TTC549 (cell line): ENCODE results near the gene CBFA2T3.

ENCODE experiments used
- FAIRE-seq: peaks from 2 replicates; lab custom pipeline; 2012; peaks lifted over from hg19 to GRCh38; lab: Jason Lieb, UNC

CBFA2T3 gene

DNA sequence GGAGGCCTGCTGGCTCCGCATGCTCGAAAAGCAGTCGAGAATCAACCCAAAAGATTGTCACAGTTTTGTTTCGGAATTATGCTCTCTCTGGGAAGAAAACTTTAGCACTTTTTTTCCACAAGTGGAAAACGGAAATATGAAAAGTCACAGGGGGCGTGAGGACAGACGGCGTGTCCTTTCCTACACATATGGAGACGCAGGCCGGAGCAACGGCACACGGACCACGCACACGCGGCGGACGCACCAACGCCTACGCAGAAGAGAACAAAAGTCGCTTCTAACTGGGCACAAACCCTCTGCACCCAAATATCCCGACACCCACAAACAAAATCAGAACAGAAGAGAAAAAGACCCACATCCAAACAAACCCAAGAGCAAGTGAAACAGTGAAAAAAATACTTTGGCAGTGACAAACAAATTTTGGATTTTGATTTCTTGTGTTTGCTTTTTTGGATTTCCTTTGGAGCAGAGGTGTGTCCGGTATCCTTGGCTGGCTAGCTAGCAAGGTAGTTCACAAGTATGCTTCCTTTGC lies 101.2 kb downstream of the CBFA2T3 start:
- FAIRE-seq = no peak

DNA sequence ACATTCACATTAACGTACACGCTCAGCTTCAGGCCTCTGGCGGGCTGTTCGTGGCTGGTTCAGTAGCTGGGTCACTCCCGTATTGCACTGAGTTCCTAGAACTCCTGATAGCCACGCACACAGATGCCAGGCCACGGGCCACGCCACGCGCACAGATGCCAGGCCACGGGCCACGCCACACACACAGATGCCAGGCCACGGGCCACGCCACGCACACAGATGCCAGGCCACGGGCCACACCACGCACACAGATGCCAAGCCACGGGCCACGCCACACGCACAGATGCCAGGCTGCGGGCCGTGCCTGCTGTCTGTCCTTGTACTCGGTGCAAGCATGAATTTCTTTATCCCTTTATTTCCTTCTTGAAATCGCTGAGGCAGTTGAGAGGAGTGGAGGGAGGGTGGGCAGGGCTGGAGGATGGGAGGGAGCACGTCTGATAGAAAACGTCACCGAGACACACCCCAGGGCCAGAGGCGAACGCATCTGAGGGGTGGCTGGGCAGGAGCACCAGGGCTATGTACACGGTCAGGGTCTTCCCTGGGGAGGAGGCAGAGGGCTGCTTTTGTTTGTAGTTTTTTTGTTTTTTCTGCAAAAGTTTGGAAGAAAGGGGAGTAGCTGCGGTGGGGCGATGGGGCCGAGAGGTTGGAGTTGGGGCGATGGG lies 101.9 kb downstream of the CBFA2T3 start:
- FAIRE-seq = no peak

DNA sequence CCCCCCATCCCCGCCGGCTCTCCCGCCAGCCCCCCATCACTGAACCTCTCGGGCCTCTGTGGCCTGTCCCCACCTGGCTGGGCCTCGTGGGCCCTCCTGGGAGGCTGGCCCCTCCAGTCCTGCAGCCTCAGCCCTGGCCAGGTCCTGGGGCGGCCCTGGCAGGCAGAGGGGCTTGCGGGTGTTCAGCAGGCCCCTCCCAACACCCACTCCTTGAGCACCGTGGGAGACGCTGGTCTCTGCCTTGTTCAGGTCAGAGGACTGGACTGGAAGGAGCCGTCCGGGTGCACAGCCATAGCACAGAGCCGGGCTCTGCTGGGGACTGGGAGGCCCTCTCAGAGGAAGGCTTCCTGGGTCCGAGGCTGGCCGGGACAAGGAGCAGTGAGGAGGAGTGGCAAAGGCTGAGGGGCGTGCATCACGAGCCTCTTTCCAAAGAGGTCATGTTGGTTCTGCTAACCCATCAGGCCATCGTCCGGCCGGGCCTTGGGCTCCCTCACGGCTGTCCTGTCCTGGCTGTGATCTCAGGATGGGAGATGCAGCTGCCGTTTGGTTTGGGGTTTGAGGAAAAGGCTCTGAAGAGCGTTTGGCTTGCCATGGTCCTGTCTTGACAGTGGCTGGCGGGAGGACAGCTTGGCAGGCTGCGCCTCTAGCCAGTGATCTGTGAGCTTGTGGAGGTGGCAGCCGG lies 104.2 kb downstream of the CBFA2T3 start:
- no peak for FAIRE-seq

DNA sequence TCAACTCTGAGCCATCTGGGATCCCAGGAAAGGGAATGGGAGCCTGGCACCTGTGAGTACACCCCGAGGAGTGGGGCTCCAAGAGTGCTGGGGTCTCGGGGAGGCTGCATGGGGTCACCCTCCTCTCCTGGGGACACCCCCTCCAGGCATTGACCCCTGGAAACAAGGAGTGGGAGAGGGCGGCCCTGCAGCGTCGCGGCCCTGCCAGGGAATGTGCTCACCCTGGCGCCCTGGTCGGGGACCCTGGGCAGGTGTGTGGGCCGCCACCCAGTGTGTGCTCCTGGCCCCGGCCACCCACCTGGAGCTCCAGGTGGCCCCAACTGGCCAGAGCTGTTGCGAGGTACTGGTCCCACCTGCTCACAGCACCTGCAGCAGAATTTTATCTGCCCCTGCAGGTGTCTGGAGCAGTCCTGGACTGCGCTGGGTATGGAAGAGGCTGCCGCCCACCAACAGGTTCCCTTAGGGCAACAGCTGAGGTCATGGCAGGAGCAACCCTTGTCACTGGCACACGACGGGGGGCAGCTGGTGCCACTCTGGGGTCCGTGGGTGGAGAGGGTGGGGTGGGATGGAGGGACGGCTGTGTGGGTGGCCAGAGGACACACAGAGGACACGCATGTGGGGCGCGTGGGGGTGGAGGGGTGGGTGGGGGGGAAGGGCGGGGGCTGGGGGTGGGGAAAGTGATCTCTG lies 105.1 kb downstream of the CBFA2T3 start:
- no peak for FAIRE-seq

DNA sequence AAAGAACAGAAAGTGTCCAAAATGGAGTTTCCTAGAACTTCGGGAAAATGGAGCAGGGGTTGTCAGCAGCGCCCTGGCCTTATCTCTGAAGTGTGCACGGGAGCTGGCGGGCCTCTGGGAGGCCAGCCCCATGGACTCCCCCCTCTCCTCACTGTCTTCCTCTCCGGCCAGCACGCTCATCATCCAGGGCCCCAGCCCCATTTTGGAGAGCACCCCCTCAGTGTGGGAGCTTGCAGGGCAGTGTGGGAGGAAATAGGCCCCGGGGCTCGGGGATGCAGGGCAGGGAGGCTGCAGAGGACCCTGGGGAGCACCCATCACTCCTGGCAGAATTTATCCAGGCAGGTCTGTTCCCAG lies 105.7 kb downstream of the CBFA2T3 start:
- FAIRE-seq = no peak

DNA sequence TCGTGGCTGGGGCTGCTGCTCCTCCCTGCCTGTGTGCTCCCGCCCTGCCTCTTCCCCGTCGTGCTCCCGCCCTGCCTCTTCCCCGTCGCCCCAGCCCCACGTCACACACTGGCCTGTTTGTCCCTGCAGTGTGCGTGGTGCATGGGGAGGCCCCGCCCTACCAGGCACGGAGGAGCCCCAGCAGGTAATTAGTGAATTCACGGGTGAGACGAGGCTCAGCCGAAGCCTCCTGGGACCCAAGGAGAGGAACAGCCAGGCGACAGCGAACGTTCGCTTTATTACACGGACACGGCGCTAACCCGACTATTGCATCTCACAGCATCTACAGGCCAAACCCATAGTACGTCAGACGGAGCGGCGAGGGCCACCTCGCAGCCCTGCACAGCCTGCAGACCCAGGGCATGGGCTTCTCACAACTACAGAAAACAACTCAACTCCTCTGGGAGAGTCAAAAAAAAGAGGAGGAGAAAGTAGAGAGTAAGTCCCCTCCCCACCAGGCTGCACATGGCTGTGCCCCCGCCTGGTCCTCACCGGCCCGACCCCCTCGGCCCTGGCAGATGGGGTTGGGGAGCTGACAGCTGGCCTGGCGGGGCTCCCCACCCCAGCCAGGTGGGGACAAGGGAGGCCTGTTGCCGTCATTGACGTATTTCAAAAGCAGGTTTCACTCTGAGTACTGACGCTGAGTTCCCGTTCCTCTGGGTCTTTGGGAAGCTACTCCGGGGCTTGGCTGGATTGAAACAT lies 106.2 kb downstream of the CBFA2T3 start:
- FAIRE-seq = no peak

DNA sequence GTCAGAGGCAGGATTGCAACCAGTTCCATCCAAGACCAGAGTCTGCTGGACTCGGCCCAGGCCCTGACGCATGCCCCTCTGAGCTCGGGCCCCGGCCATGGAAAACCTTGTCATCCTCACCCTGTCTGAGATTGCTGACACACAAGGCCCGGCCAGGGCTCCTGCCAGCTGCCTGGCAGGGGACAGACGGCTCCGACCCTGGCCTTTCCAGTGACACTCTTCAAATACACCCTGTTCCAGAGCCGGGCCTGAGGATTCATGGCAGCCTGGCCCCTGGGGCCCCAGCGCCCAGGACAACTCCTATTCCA lies 107.4 kb downstream of the CBFA2T3 start:
- no peak for FAIRE-seq

DNA sequence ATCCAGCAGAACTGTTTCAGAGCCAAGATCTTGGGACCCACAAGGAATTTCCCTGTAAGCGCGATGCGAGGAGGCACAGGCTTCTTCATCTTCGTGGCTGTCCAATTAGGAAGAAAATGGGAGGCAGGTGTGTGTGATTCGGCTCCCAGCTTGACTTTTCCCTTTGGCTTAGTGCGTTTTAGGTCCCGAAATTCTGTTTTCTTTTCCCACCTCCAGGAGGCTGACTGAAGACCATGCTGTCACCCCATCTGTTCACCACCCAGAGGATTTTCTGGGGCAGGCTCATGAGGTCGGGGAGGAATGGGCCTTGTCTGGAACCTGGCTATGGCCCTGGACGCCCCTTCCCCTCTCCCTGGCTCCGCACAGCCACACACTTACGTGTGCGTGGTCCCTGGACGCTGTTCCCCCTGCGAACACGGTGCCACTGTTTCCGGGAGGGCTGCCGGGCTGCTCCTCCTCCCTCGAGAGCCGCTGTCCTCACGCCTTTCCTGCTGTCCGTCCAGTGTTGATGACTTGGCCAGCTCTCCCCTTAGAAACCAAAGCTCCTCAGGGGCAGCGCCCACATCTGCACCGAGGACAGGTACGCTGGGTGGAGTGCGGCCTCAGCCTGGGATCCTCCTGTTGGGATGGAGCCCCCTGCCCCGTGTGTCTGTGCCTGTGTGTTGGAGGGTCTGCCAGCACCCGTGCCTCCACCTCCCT lies 107.9 kb downstream of the CBFA2T3 start:
- FAIRE-seq = no peak

DNA sequence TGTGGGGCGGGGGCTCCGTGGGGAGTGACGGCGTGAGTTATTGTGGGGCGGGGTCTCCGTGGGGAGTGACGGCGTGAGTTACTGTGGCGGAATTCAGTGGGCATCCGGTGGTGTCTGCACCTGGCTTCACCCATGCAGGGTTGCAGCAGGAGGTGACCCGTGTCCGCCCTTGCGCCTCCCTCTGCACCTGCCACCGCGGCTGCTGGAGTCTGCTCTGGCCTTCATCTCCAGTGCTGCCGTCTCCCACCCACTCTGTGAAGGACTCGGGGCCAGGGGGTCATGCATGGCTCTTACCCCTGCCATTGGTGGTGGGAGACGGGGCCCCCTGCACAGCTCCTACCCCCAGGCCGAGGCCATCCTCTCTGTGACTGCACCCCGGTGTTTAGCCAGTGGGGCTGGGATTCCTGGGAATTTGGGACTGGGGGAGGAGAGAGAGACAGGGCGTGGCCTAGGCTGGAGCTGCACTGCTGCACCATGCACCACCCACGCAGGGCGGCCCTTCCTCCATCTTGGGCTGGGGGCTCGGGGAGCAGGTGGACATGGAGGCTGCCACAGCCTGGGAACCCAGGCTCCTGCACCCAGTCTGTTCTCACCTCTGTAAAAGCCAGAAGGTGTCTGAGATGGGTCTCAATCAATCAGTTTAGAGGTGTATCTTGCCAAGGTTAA lies 109.3 kb downstream of the CBFA2T3 start:
- FAIRE-seq = no peak

DNA sequence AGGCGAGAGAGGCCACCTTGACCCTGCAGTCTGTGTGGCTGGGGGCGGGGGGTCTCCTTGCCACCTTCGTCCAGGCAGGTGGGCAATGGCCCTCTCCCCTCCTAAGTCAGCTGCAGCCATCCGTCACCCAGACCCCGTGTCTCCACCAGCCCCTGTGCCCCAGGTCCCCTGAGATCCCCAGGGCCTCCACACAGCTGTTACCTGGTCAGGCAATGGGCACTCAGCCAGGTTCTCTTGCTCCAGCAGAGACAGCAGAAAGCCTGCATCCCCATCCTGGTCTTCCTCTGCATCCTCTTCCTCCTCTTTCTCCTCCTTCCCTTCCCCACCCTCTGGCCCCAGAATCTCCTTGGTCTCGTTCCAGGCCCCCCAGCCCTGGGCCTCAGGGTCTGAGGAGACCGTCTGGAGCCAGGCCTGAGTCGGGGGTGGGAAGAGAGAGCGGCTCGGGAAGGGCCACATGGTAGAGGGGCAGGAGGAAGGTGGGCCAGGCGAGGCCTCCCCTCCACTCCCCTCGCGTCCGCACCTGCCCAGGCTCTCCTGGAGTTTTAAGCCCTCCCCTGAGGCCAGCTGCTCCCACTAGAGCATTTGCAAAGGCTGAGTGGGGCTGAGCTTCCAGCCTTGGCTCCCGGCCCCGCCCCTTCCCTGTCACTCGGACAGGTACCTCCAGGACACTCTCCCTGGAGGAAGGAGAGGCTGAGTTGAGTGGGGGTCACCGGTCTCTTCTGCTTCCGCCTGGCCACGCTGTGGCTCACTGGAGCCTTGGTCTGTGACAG lies 110.7 kb downstream of the CBFA2T3 start, which contains the start of gene PABPN1L:
TSS of gene PABPN1L (minus strand) at position 510 of the 770 bp plus-strand sequence. CDS start at position 456, 54 bp downstream.
- no peak for FAIRE-seq

DNA sequence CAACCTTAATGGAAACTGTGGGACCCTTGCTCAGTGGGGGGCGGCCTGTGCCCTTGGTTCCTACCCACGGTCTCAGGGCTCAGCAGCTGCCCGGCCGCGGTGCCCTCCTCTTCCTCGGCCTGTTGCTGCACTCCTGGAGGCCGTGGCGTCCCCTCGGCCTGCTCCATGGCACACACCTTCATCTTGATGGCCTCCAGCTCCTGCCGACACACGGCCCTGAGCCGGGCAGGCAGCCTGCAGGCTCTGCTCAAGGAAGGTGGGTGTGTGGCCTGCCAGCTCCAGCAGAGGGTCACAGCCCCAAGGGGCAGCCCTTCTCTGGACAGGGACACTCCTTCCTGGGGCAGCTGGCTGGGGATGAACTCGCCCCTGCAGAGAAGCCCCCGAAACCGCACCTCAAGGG lies 111.3 kb downstream of the CBFA2T3 start:
- FAIRE-seq = no peak

DNA sequence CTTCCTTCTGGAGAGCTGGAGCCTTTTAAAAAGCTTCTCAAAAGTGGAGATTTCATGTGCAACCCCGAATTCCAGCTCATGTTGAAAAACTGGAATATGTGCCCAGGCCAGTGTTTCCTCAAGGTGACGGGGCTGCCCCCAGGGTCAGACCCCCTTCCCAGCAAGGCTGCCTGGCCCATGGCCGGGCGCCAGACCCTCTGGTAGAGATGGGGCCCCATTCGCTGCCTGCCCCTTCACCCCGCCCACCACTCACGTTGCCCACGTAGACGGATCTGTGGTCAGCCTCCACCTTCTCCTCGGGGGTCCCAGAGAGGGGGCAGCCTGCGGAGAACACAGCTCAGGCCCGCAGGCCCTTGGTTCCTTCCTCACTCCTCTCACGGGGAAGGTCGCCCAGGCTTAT lies 111.7 kb downstream of the CBFA2T3 start:
- no peak for FAIRE-seq

DNA sequence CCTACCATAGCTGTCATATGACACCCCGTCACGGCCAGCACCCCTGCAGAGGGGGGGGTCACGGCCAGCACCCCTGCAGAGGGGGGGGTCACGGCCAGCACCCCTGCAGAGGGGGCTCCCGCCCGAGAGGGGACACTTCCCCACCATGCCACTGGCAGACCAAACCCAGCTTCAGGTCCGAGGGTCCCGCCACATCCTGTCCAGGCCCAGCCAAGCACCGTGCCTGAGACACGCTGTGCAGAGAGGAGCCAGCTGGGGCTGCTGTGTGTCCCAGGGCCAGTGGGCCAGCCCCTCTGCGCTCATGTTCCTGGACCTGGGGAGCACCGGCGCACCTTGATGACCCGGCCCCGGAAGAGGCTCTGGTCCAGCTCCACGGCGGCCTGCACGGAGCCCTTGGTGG lies 112.5 kb downstream of the CBFA2T3 start:
- FAIRE-seq = no peak

DNA sequence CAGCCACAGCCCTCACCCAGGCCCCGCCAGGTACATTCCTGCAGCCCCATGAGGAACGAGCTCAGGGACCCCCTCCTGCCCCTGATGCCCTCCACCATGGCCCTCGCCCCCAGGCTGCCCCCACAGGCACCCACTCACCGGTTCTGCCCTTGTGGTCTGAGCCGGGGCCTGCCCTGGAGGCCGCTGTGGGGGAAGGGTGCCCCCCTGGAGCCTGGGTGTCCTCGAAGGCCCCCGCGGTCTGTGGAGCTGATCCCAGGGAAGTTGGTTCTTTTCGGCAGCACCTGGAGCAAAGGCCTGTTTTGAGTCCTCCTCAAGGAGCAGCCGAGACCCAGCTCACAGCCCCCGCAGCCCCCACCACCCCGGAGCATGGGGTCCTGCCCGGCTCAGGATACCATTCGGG lies 112.9 kb downstream of the CBFA2T3 start:
- no peak for FAIRE-seq

DNA sequence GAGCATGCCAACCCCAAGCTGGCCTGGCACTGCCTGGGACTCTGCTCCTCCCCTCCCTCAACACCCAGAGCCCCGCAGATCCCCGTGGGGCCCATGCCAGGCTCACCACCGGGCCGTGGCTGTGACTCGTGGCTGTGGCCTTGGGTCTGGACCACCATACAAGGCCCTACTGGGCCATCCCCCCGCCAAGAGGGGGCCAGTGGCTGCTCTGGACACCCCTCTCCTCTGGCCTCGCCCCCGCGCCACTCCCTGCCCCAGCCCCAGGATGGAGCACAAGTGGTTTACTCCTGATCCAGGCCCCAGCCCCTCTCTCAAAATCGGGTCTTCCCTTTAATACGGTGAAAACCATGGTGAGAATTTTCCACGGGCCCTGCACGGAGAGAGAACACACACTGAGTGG lies 113.6 kb downstream of the CBFA2T3 start:
- FAIRE-seq = no peak

DNA sequence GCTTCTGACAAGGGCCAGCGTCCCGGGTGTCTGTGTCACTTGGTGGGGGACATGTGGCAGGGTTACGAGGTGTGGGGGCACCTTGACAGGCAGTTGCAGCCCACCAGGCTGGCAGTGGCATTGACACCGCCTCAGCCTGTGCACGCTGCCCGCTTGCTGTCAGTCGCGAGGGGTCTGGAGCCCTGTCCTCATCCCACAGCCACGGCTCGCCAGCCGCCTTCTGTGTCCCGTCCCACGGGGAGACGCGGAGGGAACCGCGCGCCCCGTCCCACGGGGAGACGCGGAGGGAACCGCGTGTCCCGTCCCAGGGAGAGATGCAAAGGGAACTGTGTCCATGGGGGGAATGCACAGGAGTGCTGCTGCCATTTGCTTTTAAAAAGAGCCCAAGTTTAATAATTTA lies 114.0 kb downstream of the CBFA2T3 start:
- FAIRE-seq = no peak

DNA sequence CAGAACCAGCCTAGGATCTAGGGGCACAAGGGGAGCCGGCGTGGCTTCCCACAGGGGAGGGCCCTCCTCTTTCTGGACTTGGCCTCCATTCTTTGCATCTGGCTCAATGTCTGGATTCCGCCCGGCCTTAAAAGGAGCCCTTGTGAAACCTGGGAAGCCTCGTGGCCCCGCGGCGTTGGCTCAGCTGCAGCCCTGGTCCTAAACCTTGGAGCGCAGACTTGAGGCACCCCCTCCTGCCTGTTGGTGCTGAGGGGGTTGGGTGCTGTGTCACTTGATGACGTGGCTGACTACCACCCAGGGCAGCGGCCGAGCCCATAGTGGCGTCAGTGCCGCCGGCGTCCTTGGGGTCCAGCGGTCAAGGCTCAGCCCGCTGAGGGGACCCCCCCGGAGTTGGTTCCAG lies 115.6 kb downstream of the CBFA2T3 start:
- FAIRE-seq = no peak

DNA sequence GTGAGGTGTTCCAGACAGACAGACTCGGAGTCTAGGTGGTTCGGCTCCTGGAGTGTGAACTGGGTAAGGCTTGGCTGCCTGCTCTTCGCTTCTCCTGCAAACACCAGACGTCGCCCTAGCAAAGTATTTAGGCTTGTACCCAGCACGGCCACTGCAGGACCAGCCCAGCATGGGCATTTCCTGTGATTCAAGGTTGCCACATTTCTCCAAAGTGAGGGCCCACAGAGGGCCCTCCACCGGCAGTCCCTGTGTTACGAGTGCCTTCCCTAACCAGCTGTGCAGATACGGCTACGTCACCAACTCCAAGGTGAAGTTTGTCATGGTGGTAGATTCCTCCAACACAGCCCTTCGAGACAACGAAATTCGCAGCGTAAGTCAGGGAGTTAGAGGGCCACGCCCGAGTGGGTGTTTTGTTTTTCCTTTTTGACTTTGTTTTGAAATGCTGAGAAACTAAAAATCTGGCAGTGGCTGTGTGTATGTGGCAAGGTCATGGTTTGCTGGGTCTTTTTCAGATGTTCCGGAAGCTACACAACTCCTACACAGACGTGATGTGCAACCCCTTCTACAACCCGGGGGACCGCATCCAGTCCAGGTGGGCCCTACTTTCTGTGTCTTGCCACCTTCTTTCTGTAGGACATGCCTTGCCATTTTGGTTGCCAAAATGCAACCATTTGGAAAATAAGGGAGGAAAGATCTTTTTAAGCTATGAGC lies 117.5 kb downstream of the CBFA2T3 start:
- no peak for FAIRE-seq

DNA sequence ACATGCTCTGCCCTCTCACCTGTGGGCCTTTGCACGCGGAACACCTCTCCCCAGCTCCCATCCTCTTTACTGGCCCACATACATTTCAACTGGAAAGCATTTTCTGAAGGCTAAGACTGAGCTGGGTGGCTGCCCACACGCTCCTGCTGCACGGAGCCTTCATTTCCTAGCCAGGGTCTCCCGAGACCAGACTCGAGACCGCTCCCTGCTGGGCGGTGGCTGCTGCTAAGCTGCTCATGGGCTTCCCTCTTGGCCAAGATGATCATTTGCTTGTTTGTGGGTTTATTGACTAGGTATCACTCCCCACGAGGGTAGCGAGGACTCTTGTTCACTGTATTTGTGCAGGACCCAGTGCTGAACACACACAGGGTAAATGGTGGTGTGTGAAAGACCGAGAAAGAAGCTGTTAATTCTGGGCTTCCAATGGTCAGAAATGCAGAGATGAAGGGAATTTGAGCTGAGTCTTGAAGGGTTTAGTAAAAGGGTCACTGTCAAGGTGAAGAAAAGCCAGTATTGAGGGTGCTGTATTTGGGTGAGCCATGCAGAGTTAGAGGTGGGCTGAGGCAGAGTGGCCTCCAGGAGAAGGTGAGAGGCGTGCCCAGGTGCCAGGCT lies 119.2 kb downstream of the CBFA2T3 start:
- no peak for FAIRE-seq
